Esophagus muscularis mucosa (tissue), 4 donors: ENCODE results near the gene ZMAT3. TPM values are rescaled to one million over a fixed set of nuclear protein-coding genes. Genes with fewer than 3 reads are reported as not detected.

Source experiments
- DNase-seq: peaks from one replicate; pipeline ENCODE4 v3.0.0-alpha.2; 2017; ENCODE audit errors: extremely low spot score
- H3K27ac ChIP-seq, 4 donors: fragments of 200-600 bp; sonication (generic); replicated peaks in 1 of 4; 1 replicate in 3 of 4; 2 replicates in 1 of 4; pipeline ENCODE4 v1.5.1; 2016 to 2019; ENCODE audit warnings: mild to moderate bottlenecking in 1 of 4
- H3K27me3 ChIP-seq, 4 donors: fragments of 200-600 bp; sonication (generic); one replicate each; pipeline versions ENCODE4 v1.5.1 to v1.6.0; 2016 to 2019
- H3K36me3 ChIP-seq, 4 donors: fragments of 200-600 bp; sonication (generic); one replicate each; pipeline ENCODE4 v1.5.1; 2016 to 2019
- H3K4me1 ChIP-seq, 4 donors: fragments of 200-600 bp; sonication (generic); one replicate each; pipeline ENCODE4 v1.5.1; 2016 to 2019
- H3K4me3 ChIP-seq, 4 donors: fragments of 200-600 bp; sonication (generic); 1 replicate in 2 of 4; 2 replicates in 2 of 4; pipeline ENCODE4 v1.5.1; 2016 to 2019; ENCODE audit warnings: mild to moderate bottlenecking in 4 of 4, moderate library complexity in 1 of 4
- H3K9me3 ChIP-seq, 4 donors: fragments of 200-600 bp; sonication (generic); 1 replicate in 3 of 4; 2 replicates in 1 of 4; pipeline ENCODE4 v1.5.1; 2016 to 2019
- CTCF ChIP-seq, 3 experiments: fragments of 200-600 bp in 2 of 3; fragments of 450-650 bp in 1 of 3; sonication (generic) in 2 of 3; IDR thresholded peaks; one replicate each; pipeline ENCODE4 v1.5.1; 2017 to 2019; ENCODE audit warnings: antibody characterized with exemption in 3 of 3, mild to moderate bottlenecking in 2 of 3, moderate library complexity in 1 of 3
- EP300 ChIP-seq: sonication (generic); formaldehyde crosslinking; IDR thresholded peaks from one replicate; pipeline ENCODE4 v1.6.1; 2017; ENCODE audit warnings: antibody characterized with exemption
- POLR2A ChIP-seq: fragments of 450-650 bp; IDR thresholded peaks from one replicate; pipeline ENCODE4 v1.6.1; 2017; ENCODE audit warnings: antibody characterized with exemption, moderate library complexity, mild to moderate bottlenecking, low read depth
- POLR2AphosphoS5 ChIP-seq, 2 donors: sonication (generic); formaldehyde crosslinking; IDR thresholded peaks; one replicate each; pipeline ENCODE4 v1.6.1; 2017; ENCODE audit warnings: antibody characterized with exemption in 2 of 2
- WGBS: methylation state at CpG from one replicate; pipeline ENCODE4 v1.1.5; 2018; 5-methylcytosine and 5-hydroxymethylcytosine counted together
- intact Hi-C: fragments of 100-400 bp; cut with DNase I; formaldehyde crosslinking; loops from one replicate; pipeline ENCODE4 v1.15.1; 2023
- small RNA-seq, 3 donors: library from RNA; depleted of rRNA; stranded (forward); fragments of <200 nt; gene quantifications; one replicate each; pipeline ENCODE3, GENCODE V24; 2016
- total RNA-seq, 4 donors: library from RNA; depleted of rRNA; stranded (reverse); fragments of >200 nt; gene quantifications; one replicate each; pipeline versions ENCODE4 v1.1.0 to v1.2.1, GENCODE V29; 2016

The ZMAT3 gene
- total RNA-seq, 4 donors from 2014 or later, result 15.2 to 26.6 (median 23.1) TPM

DNA sequence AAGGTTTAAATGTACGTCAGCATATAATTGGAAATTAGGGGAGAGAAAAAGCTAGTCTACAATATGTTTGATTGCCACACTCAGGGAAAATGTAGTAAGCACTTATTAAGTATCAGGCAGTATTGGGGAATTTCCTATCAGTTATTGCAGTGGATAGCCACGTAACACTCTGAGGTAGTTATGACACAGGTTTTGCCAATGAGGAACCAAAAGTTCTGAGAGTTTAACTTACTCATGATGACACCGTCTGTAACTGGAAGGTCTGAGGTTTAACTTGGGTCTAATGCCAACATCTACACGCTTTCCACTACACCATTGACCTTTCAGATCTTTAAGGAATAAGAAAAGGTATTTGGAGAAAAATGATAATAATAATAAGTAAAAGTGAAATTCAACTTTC lies 89.5 kb downstream of the ZMAT3 start:
- H3K4me1 ChIP-seq, result no peaks in the 10 kb centered on the region
- intact Hi-C loops, result no loop called here
- no peak for DNase-seq
- H3K9me3 ChIP-seq, result peaks cover 0 to 6% (median 2%) of the 10 kb centered on the region in 4 donors
- H3K4me3 ChIP-seq, result no peak overlapping the region
- H3K36me3 ChIP-seq, result no peaks in the 10 kb centered on the region
- no peak overlapping the region for H3K27ac ChIP-seq
- WGBS, result 75% methylated on average over 4 of the region's 4 CpGs
- TF ChIP-seq EP300 (no peak), CTCF (IDR thresholded peaks at IDR 0.05) (no peak), POLR2A (no peak), POLR2AphosphoS5 (IDR thresholded peaks at IDR 0.05) (no peak)
- H3K27me3 ChIP-seq, result no peaks in the 10 kb centered on the region

GRCh38 chr3:178975320-178975719 lies 96.3 kb downstream of the ZMAT3 start:
- TF ChIP-seq EP300 (no peak), POLR2A (no peak), POLR2AphosphoS5 (IDR thresholded peaks at IDR 0.05) (no peak), CTCF (IDR thresholded peaks at IDR 0.05) (no peak)
- Histone ChIP-seq H3K9me3 (peaks cover 0 to 7% (median 0%) of the 10 kb centered on the region in 4 donors), H3K36me3 (no peaks in the 10 kb centered on the region), H3K27ac (no peak overlapping the region), H3K27me3 (no peaks in the 10 kb centered on the region), H3K4me3 (no peak overlapping the region), H3K4me1 (no peaks in the 10 kb centered on the region)
- WGBS, result 84% methylated on average over 2 of the region's 2 CpGs
- intact Hi-C loops, result no loop called here
- no peak for DNase-seq

- TF ChIP-seq CTCF (IDR thresholded peaks at IDR 0.05) (no peak), POLR2AphosphoS5 (IDR thresholded peaks at IDR 0.05) (no peak)
- peaks cover 7 to 11% (median 8%) of the 10 kb centered on the region in 4 donors for H3K4me1 ChIP-seq
- 48% methylated on average over 1 of the region's 1 CpG for WGBS
These were observed 100.0 kb downstream of the ZMAT3 start for GRCh38 chr3:178971614-178972013.

GRCh38 chr3:178969004-178969700 lies 102.5 kb downstream of the ZMAT3 start:
- no peaks in the 10 kb centered on the region for H3K27me3 ChIP-seq
- intact Hi-C loops, result loop anchor here (5.0 kb wide), 1 partner anchor 532 kb away; no protein-coding TSS in a partner anchor
- no peak overlapping the region for H3K4me3 ChIP-seq
- H3K4me1 ChIP-seq, result peaks cover 13 to 20% (median 14%) of the 10 kb centered on the region in 4 donors
- no peaks in the 10 kb centered on the region for H3K36me3 ChIP-seq
- WGBS, result 78% methylated on average over 5 of the region's 5 CpGs
- DNase-seq, result no peak
- H3K27ac ChIP-seq, result no peak overlapping the region
- H3K9me3 ChIP-seq, result peaks cover 0 to 7% (median 0%) of the 10 kb centered on the region in 4 donors
- TF ChIP-seq POLR2AphosphoS5 (IDR thresholded peaks at IDR 0.05) (no peak), EP300 (no peak), POLR2A (no peak), CTCF (IDR thresholded peaks at IDR 0.05) (no peak)

More at GRCh38 chr3:178971614-178972013, 100.0 kb downstream of the ZMAT3 start:
- no peak overlapping the region for H3K27ac ChIP-seq
- intact Hi-C loops, result no loop called here
- DNase-seq, result no peak
- H3K9me3 ChIP-seq, result peaks cover 0 to 7% (median 0%) of the 10 kb centered on the region in 4 donors
- no peak overlapping the region for H3K4me3 ChIP-seq
- H3K36me3 ChIP-seq, result no peaks in the 10 kb centered on the region
- H3K27me3 ChIP-seq, result no peaks in the 10 kb centered on the region

Small RNA genes lying within 50 kb of the gene (small RNA-seq; reads per million reads assigned to genes)
- gene RF00019, result 0 reads per million in 3 donors

Other genes starting within 250 kb of the ZMAT3 start
- 10 to 100 TPM; 33.7 to 47.5 (median 36.0) TPM for gene PIK3CA, start 76.5 kb upstream of the ZMAT3 start, total RNA-seq
- 1 to 10 TPM; 1.3 to 4.1 (median 2.9) TPM for gene KCNMB3, start 179.3 kb upstream of the ZMAT3 start, total RNA-seq